WTC11 (cell line): ENCODE measurements around the gene PSMD1. TPM values are rescaled to one million over a fixed set of nuclear protein-coding genes. Genes with fewer than 3 reads are reported as not detected.

Source experiments
- ATAC-seq: fragments of 200-7000 bp; cut with Tn5 transposase; 2 replicates; pipeline ENCODE4 v1.10.0; 2021; ENCODE audit warnings: mild to moderate bottlenecking, moderate library complexity
- CTCF ChIA-PET: fragments of 300-600 bp; sonication (Branson Sonifier 250); formaldehyde crosslinking; loops from one replicate; lab custom pipeline; 2021; ENCODE audit warnings: antibody characterized with exemption; lab: Charles Lee
- POLR2A ChIA-PET: fragments of 350-600 bp; sonication (Branson Sonifier 250); formaldehyde crosslinking; loops from one replicate; lab custom pipeline; 2021; ENCODE audit warnings: antibody characterized with exemption; lab: Charles Lee
- DNase-seq: peaks from one replicate; pipeline ENCODE4 v3.0.0; 2021; ENCODE audit warnings: low spot score
- H3K27ac Mint-ChIP-seq: 2 replicates; pipeline ENCODE4 v1.8.0; 2021; ENCODE audit warnings: mixed read lengths
- H3K27me3 Mint-ChIP-seq: 2 replicates; pipeline ENCODE4 v1.8.0; 2021; ENCODE audit warnings: low read depth, mild to moderate bottlenecking, moderate library complexity, mixed read lengths
- H3K36me3 Mint-ChIP-seq: 2 replicates; pipeline ENCODE4 v1.8.0; 2021; ENCODE audit warnings: mixed read lengths
- H3K4me1 Mint-ChIP-seq: 2 replicates; pipeline ENCODE4 v1.8.0; 2022; ENCODE audit warnings: mixed read lengths
- H3K4me3 Mint-ChIP-seq: 2 replicates; pipeline ENCODE4 v1.8.0; 2021; ENCODE audit warnings: mild to moderate bottlenecking, moderate library complexity, mixed read lengths
- H3K9me3 Mint-ChIP-seq: 2 replicates; pipeline ENCODE4 v1.8.0; 2021; ENCODE audit warnings: mixed read lengths
- ERG ChIP-seq: fragments of 250-450 bp; sonication (Bioruptor Pico); IDR thresholded peaks from 2 replicates; pipeline ENCODE4 v1.8.0; 2021; ENCODE audit warnings: mild to moderate bottlenecking
- ESRRA ChIP-seq: sonication (generic); formaldehyde crosslinking; IDR thresholded peaks from 2 replicates; pipeline ENCODE4 v1.8.1; 2022; ENCODE audit warnings: mild to moderate bottlenecking, missing genetic modification reagents, borderline replicate concordance
- IRF2 ChIP-seq: sonication (generic); formaldehyde crosslinking; IDR thresholded peaks from 2 replicates; pipeline ENCODE4 v1.8.0; 2022; ENCODE audit warnings: low read depth, missing genetic modification reagents, borderline replicate concordance
- KAT7 ChIP-seq: sonication (generic); formaldehyde crosslinking; IDR thresholded peaks from 2 replicates; pipeline ENCODE4 v1.8.1; 2023; ENCODE audit warnings: missing genetic modification reagents, mild to moderate bottlenecking, borderline replicate concordance
- MYBL2 ChIP-seq: sonication (generic); formaldehyde crosslinking; IDR thresholded peaks from 2 replicates; pipeline ENCODE4 v1.8.1; 2023; ENCODE audit warnings: mild to moderate bottlenecking, moderate library complexity, missing genetic modification reagents
- NR2C2 ChIP-seq: sonication (generic); formaldehyde crosslinking; IDR thresholded peaks from 2 replicates; pipeline ENCODE4 v1.8.0; 2022; ENCODE audit warnings: mild to moderate bottlenecking, missing genetic modification reagents
- RORB ChIP-seq: fragments of 250-450 bp; sonication (Bioruptor Pico); IDR thresholded peaks from 2 replicates; pipeline ENCODE4 v1.9.0; 2021; ENCODE audit warnings: mild to moderate bottlenecking
- TEAD1 ChIP-seq: sonication (generic); formaldehyde crosslinking; IDR thresholded peaks from 2 replicates; pipeline ENCODE4 v1.8.0; 2022; ENCODE audit warnings: mild to moderate bottlenecking, missing genetic modification reagents
- TEAD4 ChIP-seq: sonication (generic); formaldehyde crosslinking; IDR thresholded peaks from 2 replicates; pipeline ENCODE4 v1.8.0; 2022; ENCODE audit warnings: mild to moderate bottlenecking, missing genetic modification reagents
- ZNF121 ChIP-seq: sonication (generic); formaldehyde crosslinking; IDR thresholded peaks from 2 replicates; pipeline ENCODE4 v1.8.0; 2023; ENCODE audit warnings: missing genetic modification reagents
- ZNF138 ChIP-seq: sonication (generic); formaldehyde crosslinking; conservative IDR thresholded peaks from 2 replicates; pipeline ENCODE4 v1.8.1; 2022; ENCODE audit warnings: mild to moderate bottlenecking, moderate library complexity, missing genetic modification reagents
- ZNF416 ChIP-seq: fragments of 250-450 bp; sonication (Bioruptor Pico); IDR thresholded peaks from 2 replicates; pipeline ENCODE4 v1.9.0; 2021; ENCODE audit warnings: mild to moderate bottlenecking, inconsistent platforms
- ZNF423 ChIP-seq: fragments of 250-450 bp; sonication (Bioruptor Pico); IDR thresholded peaks from 2 replicates; pipeline ENCODE4 v2.1.2; 2022; ENCODE audit warnings: mild to moderate bottlenecking, moderate library complexity
- ZNF425 ChIP-seq: fragments of 250-450 bp; sonication (Bioruptor Pico); conservative IDR thresholded peaks from 2 replicates; pipeline ENCODE4 v1.9.0; 2021; ENCODE audit warnings: mild to moderate bottlenecking
- ZNF512 ChIP-seq: sonication (generic); formaldehyde crosslinking; IDR thresholded peaks from 2 replicates; pipeline ENCODE4 v1.8.1; 2022; ENCODE audit warnings: missing genetic modification reagents, borderline replicate concordance
- ZNF671 ChIP-seq: fragments of 250-450 bp; sonication (Bioruptor Pico); IDR thresholded peaks from 2 replicates; pipeline ENCODE4 v1.8.0; 2021; ENCODE audit warnings: mild to moderate bottlenecking
- total RNA-seq: library from RNA; stranded (reverse); gene quantifications from 3 replicates; pipeline ENCODE4 v1.2.3, GENCODE V29; 2021
- TF ChIP-seq, protein P1 (sequence below): sonication (generic); formaldehyde crosslinking; IDR thresholded peaks from 2 replicates; pipeline ENCODE4 v1.8.0; 2023; ENCODE audit warnings: missing genetic modification reagents, mild to moderate bottlenecking, borderline replicate concordance

PSMD1 gene
- total RNA-seq, 1 experiment from 2014 or later = 163 TPM

- TF ChIP-seq ZNF425 (CRISPR knock-in tag) (no peak), ZNF416 (no peak), TEAD4 (CRISPR knock-in tag) (no peak), KAT7 (CRISPR knock-in tag) (no peak)
- TF ChIP-seq, all 79 proteins: peak for 0
These were observed 111.9 kb downstream of the PSMD1 start (continued) for GRCh38 chr2:231168460-231169139.

DNA sequence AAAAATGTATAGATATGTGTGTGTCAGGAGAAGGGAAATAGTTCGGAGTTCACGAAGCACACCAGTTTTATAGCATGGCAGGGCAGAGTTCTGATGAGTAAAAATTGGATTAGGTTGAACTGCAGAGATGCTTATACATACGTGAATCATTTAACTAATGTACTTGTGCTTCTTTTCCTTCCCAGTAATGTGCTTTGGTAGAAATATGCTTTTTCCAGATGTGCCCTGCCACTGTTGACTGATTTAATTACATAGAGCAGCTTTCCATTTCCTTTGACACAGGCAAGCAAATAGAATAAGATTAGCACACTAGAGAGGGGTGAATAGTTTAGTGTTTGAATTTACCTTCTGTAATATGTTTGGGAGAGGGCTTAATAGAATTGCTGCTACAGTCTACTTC, 112.8 kb downstream of the PSMD1 start:
- no peak for TF ChIP-seq NR2C2 (CRISPR knock-in tag)
- no peak for TF ChIP-seq ESRRA (CRISPR knock-in tag)
- no peak for TF ChIP-seq ZNF423
- no peak for TF ChIP-seq RORB (CRISPR knock-in tag)
- no peak for TF ChIP-seq ZNF138 (CRISPR knock-in tag)
- TF ChIP-seq TEAD4 (CRISPR knock-in tag) = no peak
- TF ChIP-seq ERG (CRISPR knock-in tag) = no peak
- no peak for TF ChIP-seq IRF2 (CRISPR knock-in tag)
- TF ChIP-seq ZNF671 = no peak
- TF ChIP-seq TEAD1 (CRISPR knock-in tag) = no peak
- no peak for TF ChIP-seq ZNF121
- no peak for TF ChIP-seq MYBL2 (CRISPR knock-in tag)
- TF ChIP-seq, protein P1, sequence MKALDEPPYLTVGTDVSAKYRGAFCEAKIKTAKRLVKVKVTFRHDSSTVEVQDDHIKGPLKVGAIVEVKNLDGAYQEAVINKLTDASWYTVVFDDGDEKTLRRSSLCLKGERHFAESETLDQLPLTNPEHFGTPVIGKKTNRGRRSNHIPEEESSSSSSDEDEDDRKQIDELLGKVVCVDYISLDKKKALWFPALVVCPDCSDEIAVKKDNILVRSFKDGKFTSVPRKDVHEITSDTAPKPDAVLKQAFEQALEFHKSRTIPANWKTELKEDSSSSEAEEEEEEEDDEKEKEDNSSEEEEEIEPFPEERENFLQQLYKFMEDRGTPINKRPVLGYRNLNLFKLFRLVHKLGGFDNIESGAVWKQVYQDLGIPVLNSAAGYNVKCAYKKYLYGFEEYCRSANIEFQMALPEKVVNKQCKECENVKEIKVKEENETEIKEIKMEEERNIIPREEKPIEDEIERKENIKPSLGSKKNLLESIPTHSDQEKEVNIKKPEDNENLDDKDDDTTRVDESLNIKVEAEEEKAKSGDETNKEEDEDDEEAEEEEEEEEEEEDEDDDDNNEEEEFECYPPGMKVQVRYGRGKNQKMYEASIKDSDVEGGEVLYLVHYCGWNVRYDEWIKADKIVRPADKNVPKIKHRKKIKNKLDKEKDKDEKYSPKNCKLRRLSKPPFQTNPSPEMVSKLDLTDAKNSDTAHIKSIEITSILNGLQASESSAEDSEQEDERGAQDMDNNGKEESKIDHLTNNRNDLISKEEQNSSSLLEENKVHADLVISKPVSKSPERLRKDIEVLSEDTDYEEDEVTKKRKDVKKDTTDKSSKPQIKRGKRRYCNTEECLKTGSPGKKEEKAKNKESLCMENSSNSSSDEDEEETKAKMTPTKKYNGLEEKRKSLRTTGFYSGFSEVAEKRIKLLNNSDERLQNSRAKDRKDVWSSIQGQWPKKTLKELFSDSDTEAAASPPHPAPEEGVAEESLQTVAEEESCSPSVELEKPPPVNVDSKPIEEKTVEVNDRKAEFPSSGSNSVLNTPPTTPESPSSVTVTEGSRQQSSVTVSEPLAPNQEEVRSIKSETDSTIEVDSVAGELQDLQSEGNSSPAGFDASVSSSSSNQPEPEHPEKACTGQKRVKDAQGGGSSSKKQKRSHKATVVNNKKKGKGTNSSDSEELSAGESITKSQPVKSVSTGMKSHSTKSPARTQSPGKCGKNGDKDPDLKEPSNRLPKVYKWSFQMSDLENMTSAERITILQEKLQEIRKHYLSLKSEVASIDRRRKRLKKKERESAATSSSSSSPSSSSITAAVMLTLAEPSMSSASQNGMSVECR = no peak
- no peak for TF ChIP-seq ZNF512 (CRISPR knock-in tag)
- no peaks in the 10 kb centered on the region for H3K9me3 Mint-ChIP-seq
- no peaks in the 10 kb centered on the region; the same call in 1 of the 2 replicates for H3K4me1 Mint-ChIP-seq
- H3K4me3 Mint-ChIP-seq = no peak overlapping the region
- peaks cover 75% of the 10 kb centered on the region for H3K36me3 Mint-ChIP-seq
- no peak for DNase-seq
- POLR2A ChIA-PET = no interaction called here
- no peak overlapping the region for H3K27ac Mint-ChIP-seq
- H3K27me3 Mint-ChIP-seq = no peaks in the 10 kb centered on the region
- CTCF ChIA-PET = no interaction called here
- ATAC-seq = no peak
